ENCODE data around the gene HTT. TPM values are rescaled to one million over a fixed set of nuclear protein-coding genes. Genes with fewer than 3 reads are reported as not detected.

The HTT gene
- total RNA-seq, 1 donor from 2014 or later = 73.6 TPM

GRCh38 chr4:3276986-3277385 lies 202.5 kb downstream of the HTT start:
- no peak overlapping the region for H3K4me3 Mint-ChIP-seq
- TF ChIP-seq CTCF (IDR thresholded peaks at IDR 0.05; ENCODE audit: unreplicated experiment) = no peak
- no peak overlapping the region for H3K27ac Mint-ChIP-seq
- no peaks in the 10 kb centered on the region for H3K4me1 Mint-ChIP-seq
- peaks cover 16% of the 10 kb centered on the region for H3K9me3 Mint-ChIP-seq
- peaks cover 6% of the 10 kb centered on the region for H3K36me3 Mint-ChIP-seq
- no peaks in the 10 kb centered on the region for H3K27me3 Mint-ChIP-seq (ENCODE audit: low read depth)
- no peak for DNase-seq (ENCODE audit: low spot score in 2 of 2, unreplicated experiment in 2 of 2)

- TF ChIP-seq CTCF (IDR thresholded peaks at IDR 0.05; ENCODE audit: unreplicated experiment) = no peak
- Mint-ChIP-seq H3K36me3 (peaks cover 6% of the 10 kb centered on the region), H3K4me1 (no peaks in the 10 kb centered on the region), H3K27me3 (ENCODE audit: low read depth) (peaks cover 6% of the 10 kb centered on the region), H3K9me3 (peaks cover 19% of the 10 kb centered on the region), H3K27ac (no peak overlapping the region), H3K4me3 (no peak overlapping the region)
- no peak for DNase-seq (ENCODE audit: low spot score in 2 of 2, unreplicated experiment in 2 of 2)
These were observed 206.0 kb downstream of the HTT start for GRCh38 chr4:3280466-3280865.

- TF ChIP-seq CTCF (IDR thresholded peaks at IDR 0.05; ENCODE audit: unreplicated experiment) = no peak
- Mint-ChIP-seq H3K27me3 (ENCODE audit: low read depth) (peaks cover 10% of the 10 kb centered on the region), H3K36me3 (peaks cover 4% of the 10 kb centered on the region)
These were observed 209.0 kb downstream of the HTT start for GRCh38 chr4:3283483-3283882.

GRCh38 chr4:3283916-3284315 lies 209.4 kb downstream of the HTT start:
- H3K4me1 Mint-ChIP-seq = no peaks in the 10 kb centered on the region

More at GRCh38 chr4:3283483-3283882, 209.0 kb downstream of the HTT start:
- Mint-ChIP-seq H3K4me3 (no peak overlapping the region), H3K27ac (no peak overlapping the region), H3K9me3 (peaks cover 19% of the 10 kb centered on the region), H3K4me1 (no peaks in the 10 kb centered on the region)
- DNase-seq (ENCODE audit: low spot score in 2 of 2, unreplicated experiment in 2 of 2) = no peak

GRCh38 chr4:3284734-3285557 lies 210.5 kb downstream of the HTT start:
- peaks cover 15% of the 10 kb centered on the region for H3K27me3 Mint-ChIP-seq (ENCODE audit: low read depth)
- H3K4me1 Mint-ChIP-seq = no peaks in the 10 kb centered on the region
- no peak overlapping the region for H3K4me3 Mint-ChIP-seq
- TF ChIP-seq CTCF (IDR thresholded peaks at IDR 0.05; ENCODE audit: unreplicated experiment) = no peak
- peaks cover 4% of the 10 kb centered on the region for H3K36me3 Mint-ChIP-seq
- no peak for DNase-seq (ENCODE audit: low spot score in 2 of 2, unreplicated experiment in 2 of 2)
- H3K27ac Mint-ChIP-seq = no peak overlapping the region
- peaks cover 12% of the 10 kb centered on the region for H3K9me3 Mint-ChIP-seq

More at GRCh38 chr4:3283916-3284315, 209.4 kb downstream of the HTT start:
- no peak for DNase-seq (ENCODE audit: low spot score in 2 of 2, unreplicated experiment in 2 of 2)
- no peak overlapping the region for H3K4me3 Mint-ChIP-seq
- peaks cover 10% of the 10 kb centered on the region for H3K27me3 Mint-ChIP-seq (ENCODE audit: low read depth)
- peaks cover 4% of the 10 kb centered on the region for H3K36me3 Mint-ChIP-seq
- no peak overlapping the region for H3K27ac Mint-ChIP-seq
- H3K9me3 Mint-ChIP-seq = peaks cover 16% of the 10 kb centered on the region
- TF ChIP-seq CTCF (IDR thresholded peaks at IDR 0.05; ENCODE audit: unreplicated experiment) = no peak

Measured in mesothelial cell of epicardium (in vitro differentiated cells).